Left lung (tissue), 10 donors: ENCODE data around the gene NIBAN1. TPM values are rescaled to one million over a fixed set of nuclear protein-coding genes. Genes with fewer than 3 reads are reported as not detected.

Experiments used
- ATAC-seq: fragments of 200-7000 bp; cut with Tn5 transposase; one replicate; pipeline ENCODE4 v1.9.1; 2020; ENCODE audit warnings: moderate library complexity
- DNase-seq, 4 donors: peaks; one replicate each; pipeline ENCODE4 v3.0.0-alpha.2; 2013 to 2020
- H3K27ac ChIP-seq, 2 donors: fragments of 200-600 bp; sonication (generic) in 1 of 2; one replicate each; pipeline versions ENCODE4 v1.5.0 to v1.8.0; 2020 to 2021
- H3K27me3 ChIP-seq, 2 donors: fragments of 200-600 bp; sonication (generic) in 1 of 2; one replicate each; pipeline versions ENCODE4 v1.5.0 to v1.8.0; 2020 to 2021
- H3K36me3 ChIP-seq, 2 donors: fragments of 200-600 bp; sonication (generic) in 1 of 2; one replicate each; pipeline versions ENCODE4 v1.5.0 to v1.8.0; 2020 to 2021
- H3K4me1 ChIP-seq, 2 donors: fragments of 200-600 bp; one replicate each; pipeline ENCODE4 v1.8.0; 2021
- H3K4me3 ChIP-seq, 2 donors: fragments of 200-600 bp; sonication (generic) in 1 of 2; one replicate each; pipeline versions ENCODE4 v1.5.0 to v1.8.0; 2020 to 2021; ENCODE audit warnings: mild to moderate bottlenecking in 1 of 2
- H3K9me3 ChIP-seq, 2 donors: fragments of 200-600 bp; sonication (generic) in 1 of 2; one replicate each; pipeline versions ENCODE4 v1.5.0 to v1.8.0; 2020 to 2021
- intact Hi-C, 2 donors: fragments of 100-400 bp; cut with DNase I; formaldehyde crosslinking; loops; one replicate each; pipeline versions ENCODE4 v1.11.2 to v1.14.2; 2022
- polyA plus RNA-seq, 6 donors: library from polyadenylated mRNA; unstranded; fragments of 120-200 nt; gene quantifications; one replicate each; pipeline ENCODE4 v1.2.1, GENCODE V29; 2013; ENCODE audit not compliant: insufficient read length in 6 of 6
- total RNA-seq, 2 donors: library from RNA; stranded (reverse); fragmentation: NEBNext Ultra II Directional; extraction: Animal tissue kit (Norgen Biotek cat#: 25700); gene quantifications; one replicate each; pipeline ENCODE4 v1.2.1, GENCODE V29; 2021
- TF ChIP-seq, protein P1 (sequence below), 2 donors: fragments of 200-600 bp; sonication (generic) in 1 of 2; IDR thresholded peaks; one replicate each; pipeline versions ENCODE4 v1.5.0 to v1.8.0; 2021; ENCODE audit warnings: antibody characterized with exemption in 2 of 2
- donor health status: DM: no; HTN: yes; CAD: no.
- donor health status: DM: no; HTN: no; CAD: no.

Gene NIBAN1
- total and polyA plus RNA-seq, 8 donors = 16.4 to 54.3 (median 17.7) TPM

- Histone ChIP-seq H3K4me1 (peaks cover 0 to 53% of the 10 kb centered on the region in 2 donors), H3K4me3 (no peak overlapping the region), H3K9me3 (no peaks in the 10 kb centered on the region), H3K27me3 (no peaks in the 10 kb centered on the region), H3K27ac (no peak overlapping the region), H3K36me3 (no peaks in the 10 kb centered on the region)
- no peak for DNase-seq
- TF ChIP-seq, protein P1, sequence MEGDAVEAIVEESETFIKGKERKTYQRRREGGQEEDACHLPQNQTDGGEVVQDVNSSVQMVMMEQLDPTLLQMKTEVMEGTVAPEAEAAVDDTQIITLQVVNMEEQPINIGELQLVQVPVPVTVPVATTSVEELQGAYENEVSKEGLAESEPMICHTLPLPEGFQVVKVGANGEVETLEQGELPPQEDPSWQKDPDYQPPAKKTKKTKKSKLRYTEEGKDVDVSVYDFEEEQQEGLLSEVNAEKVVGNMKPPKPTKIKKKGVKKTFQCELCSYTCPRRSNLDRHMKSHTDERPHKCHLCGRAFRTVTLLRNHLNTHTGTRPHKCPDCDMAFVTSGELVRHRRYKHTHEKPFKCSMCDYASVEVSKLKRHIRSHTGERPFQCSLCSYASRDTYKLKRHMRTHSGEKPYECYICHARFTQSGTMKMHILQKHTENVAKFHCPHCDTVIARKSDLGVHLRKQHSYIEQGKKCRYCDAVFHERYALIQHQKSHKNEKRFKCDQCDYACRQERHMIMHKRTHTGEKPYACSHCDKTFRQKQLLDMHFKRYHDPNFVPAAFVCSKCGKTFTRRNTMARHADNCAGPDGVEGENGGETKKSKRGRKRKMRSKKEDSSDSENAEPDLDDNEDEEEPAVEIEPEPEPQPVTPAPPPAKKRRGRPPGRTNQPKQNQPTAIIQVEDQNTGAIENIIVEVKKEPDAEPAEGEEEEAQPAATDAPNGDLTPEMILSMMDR (IDR thresholded peaks at IDR 0.05) = no peak
- intact Hi-C loops = no loop called here
- ATAC-seq = no peak
Measured at GRCh38 chr1:184943998-184944397, 30.3 kb downstream of the NIBAN1 start.

- H3K4me3 ChIP-seq = no peak overlapping the region
- DNase-seq = no peak
- no peaks in the 10 kb centered on the region for H3K9me3 ChIP-seq
- H3K4me1 ChIP-seq = peaks cover 0 to 39% of the 10 kb centered on the region in 2 donors
- H3K27ac ChIP-seq = no peak overlapping the region
- intact Hi-C loops = no loop called here
- ATAC-seq = no peak
- H3K27me3 ChIP-seq = no peaks in the 10 kb centered on the region
- TF ChIP-seq, protein P1 (IDR thresholded peaks at IDR 0.05) = no peak
- no peaks in the 10 kb centered on the region for H3K36me3 ChIP-seq
Measured at GRCh38 chr1:184941735-184942134, 32.6 kb downstream of the NIBAN1 start.

GRCh38 chr1:184941410-184941733 is 32.9 kb downstream of the NIBAN1 start:
- Histone ChIP-seq H3K36me3 (no peaks in the 10 kb centered on the region), H3K9me3 (no peaks in the 10 kb centered on the region), H3K27me3 (no peaks in the 10 kb centered on the region), H3K4me1 (peaks cover 0 to 35% of the 10 kb centered on the region in 2 donors), H3K4me3 (no peak overlapping the region), H3K27ac (no peak overlapping the region)
- DNase-seq (no peak), ATAC-seq (no peak)
- intact Hi-C loops = no loop called here
- TF ChIP-seq, protein P1 (IDR thresholded peaks at IDR 0.05) = no peak

DNA sequence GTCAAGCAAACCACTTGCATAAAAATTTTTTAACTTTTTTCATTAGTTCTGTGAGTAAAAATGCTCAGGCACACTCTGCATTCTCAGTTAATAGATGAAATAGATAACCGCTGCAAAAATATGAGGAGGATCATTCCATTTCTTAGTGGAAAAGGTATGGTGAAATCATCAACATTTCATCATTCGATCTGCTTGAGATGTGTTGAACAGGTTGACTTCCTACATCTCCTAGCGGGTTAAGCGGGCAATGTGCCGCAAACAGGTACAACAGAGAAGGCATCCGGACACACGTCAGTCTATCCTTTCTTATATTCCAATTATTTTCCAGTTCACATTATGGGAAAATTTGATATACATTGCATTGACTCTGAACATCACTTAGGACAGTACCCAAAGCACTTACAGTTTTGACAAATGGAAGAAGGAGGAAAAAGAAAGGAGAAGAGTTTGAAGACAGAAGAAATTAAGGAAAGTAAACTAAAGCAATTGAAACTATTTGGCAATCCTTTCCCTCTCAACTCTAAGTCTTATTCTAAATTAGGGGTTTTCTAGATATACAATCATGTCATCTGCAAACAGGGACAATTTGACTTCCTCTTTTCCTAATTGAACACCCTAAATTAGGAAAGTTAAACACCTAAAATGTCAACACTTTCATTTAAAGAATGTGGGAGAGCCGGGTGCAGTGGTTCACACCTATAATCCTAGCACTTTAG is 33.5 kb downstream of the NIBAN1 start:
- no peak for ATAC-seq
- H3K9me3 ChIP-seq = no peaks in the 10 kb centered on the region
- no peak overlapping the region for H3K27ac ChIP-seq
- intact Hi-C loops = no loop called here
- H3K4me1 ChIP-seq = peaks cover 0 to 30% of the 10 kb centered on the region in 2 donors
- no peaks in the 10 kb centered on the region for H3K27me3 ChIP-seq
- H3K36me3 ChIP-seq = no peaks in the 10 kb centered on the region
- TF ChIP-seq, protein P1 (IDR thresholded peaks at IDR 0.05) = no peak
- H3K4me3 ChIP-seq = no peak overlapping the region
- no peak for DNase-seq

DNA sequence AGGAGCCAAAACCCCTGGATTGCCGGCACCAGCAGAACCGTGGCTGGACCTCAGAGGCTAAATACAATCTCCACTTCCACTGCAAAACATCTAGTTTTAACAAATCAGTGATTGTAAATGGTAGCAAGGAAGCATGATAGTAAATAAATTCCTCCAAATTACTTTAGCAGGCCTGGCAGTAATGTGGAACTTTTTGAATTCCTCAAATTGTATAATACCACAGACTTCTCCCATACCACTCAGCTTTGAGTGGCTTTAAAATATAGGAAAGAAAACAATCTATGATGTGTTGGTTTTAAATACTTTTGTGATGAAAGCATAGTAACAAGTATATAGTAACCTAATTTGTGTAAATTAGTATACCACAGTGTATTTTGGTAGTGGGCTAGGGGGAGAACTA is 34.1 kb downstream of the NIBAN1 start:
- no peaks in the 10 kb centered on the region for H3K27me3 ChIP-seq
- TF ChIP-seq, protein P1 (IDR thresholded peaks at IDR 0.05) = no peak
- H3K27ac ChIP-seq = no peak overlapping the region
- DNase-seq (no peak), ATAC-seq (no peak)
- no peak overlapping the region for H3K4me3 ChIP-seq
- H3K36me3 ChIP-seq = no peaks in the 10 kb centered on the region
- no peaks in the 10 kb centered on the region for H3K9me3 ChIP-seq
- peaks cover 0 to 25% of the 10 kb centered on the region in 2 donors for H3K4me1 ChIP-seq
- intact Hi-C loops = no loop called here
